CD4-positive, alpha-beta T cell treated with Interleukin-10 for 1 hour (primary cell): Measurements from ENCODE around the gene SEMA5A.
A peak's percentile ranks its signal among the peaks of the same experiment; 100 is the strongest.

Experiments
- DNase-seq: peaks from one replicate; pipeline ENCODE4 v3.0.0-alpha.2; 2020

Gene SEMA5A

GRCh38 chr5:9547122-9547947 is 1.5 kb upstream of the SEMA5A start:
- DNase-seq, result no peak

- no peak for DNase-seq
Observed at GRCh38 chr5:9545136-9545991, 511 bp downstream of the SEMA5A start.

- peak; percentile 44 for DNase-seq
Observed at GRCh38 chr5:9544502-9545135, 1.3 kb downstream of the SEMA5A start.

- DNase-seq, result no peak
Observed at GRCh38 chr5:9544056-9544455, 1.8 kb downstream of the SEMA5A start.

- DNase-seq, result no peak
Observed at GRCh38 chr5:9543311-9543920, 2.5 kb downstream of the SEMA5A start.

GRCh38 chr5:9540791-9541190 is 5.1 kb downstream of the SEMA5A start:
- no peak for DNase-seq

GRCh38 chr5:9538504-9538903 is 7.4 kb downstream of the SEMA5A start:
- peak; percentile 14 for DNase-seq

GRCh38 chr5:9537223-9538141 is 8.4 kb downstream of the SEMA5A start:
- DNase-seq, result no peak

GRCh38 chr5:9536717-9537116 is 9.2 kb downstream of the SEMA5A start:
- DNase-seq, result no peak

- DNase-seq, result no peak
Observed at GRCh38 chr5:9534881-9535517, 10.9 kb downstream of the SEMA5A start.

GRCh38 chr5:9533562-9534364 is 12.1 kb downstream of the SEMA5A start:
- no peak for DNase-seq

- DNase-seq, result no peak
Observed at GRCh38 chr5:9533096-9533495, 12.8 kb downstream of the SEMA5A start.

- DNase-seq, result no peak
Observed at GRCh38 chr5:9529513-9529912, 16.4 kb downstream of the SEMA5A start.

GRCh38 chr5:9529041-9529480 is 16.8 kb downstream of the SEMA5A start:
- no peak for DNase-seq

GRCh38 chr5:9524941-9525340 is 20.9 kb downstream of the SEMA5A start:
- no peak for DNase-seq

GRCh38 chr5:9523090-9523823 is 22.6 kb downstream of the SEMA5A start:
- DNase-seq, result no peak

GRCh38 chr5:9519537-9519936 is 26.3 kb downstream of the SEMA5A start:
- no peak for DNase-seq

- no peak for DNase-seq
Observed at GRCh38 chr5:9516591-9516990, 29.3 kb downstream of the SEMA5A start.

GRCh38 chr5:9515436-9515835 is 30.4 kb downstream of the SEMA5A start:
- no peak for DNase-seq

GRCh38 chr5:9514968-9515367 is 30.9 kb downstream of the SEMA5A start:
- DNase-seq, result no peak
